Caco-2 (cell line): Measurements from ENCODE around the gene LENG8. TPM values are rescaled to one million over a fixed set of nuclear protein-coding genes. Genes with fewer than 3 reads are reported as not detected.

Experiments used
- BruUV-seq: library from RNA; stranded (reverse); fragments of 400-500 nt; replicated peaks from 2 replicates; lab custom pipeline; 2021; lab: Mats Ljungman, UMichigan
- CTCF ChIA-PET: fragments of 300-600 bp; sonication (Branson Sonifier 250); formaldehyde crosslinking; loops from one replicate; lab custom pipeline; 2022; ENCODE audit warnings: antibody characterized with exemption; lab: Charles Lee
- POLR2A ChIA-PET: fragments of 300-600 bp; sonication (Branson Sonifier 250); formaldehyde crosslinking; loops from one replicate; lab custom pipeline; 2022; ENCODE audit warnings: antibody characterized with exemption; lab: Charles Lee
- DNase-seq, 2 experiments: peaks; one replicate each; pipeline versions ENCODE4 v3.0.0 to v3.0.0-alpha.2; 2020 to 2022
- H3K27me3 ChIP-seq: replicated peaks from 2 replicates; pipeline ENCODE4 v1.6.0; 2011; ENCODE audit warnings: low read length; ENCODE audit not compliant: control insufficient read depth, insufficient read depth
- H3K36me3 ChIP-seq: 2 replicates; pipeline ENCODE4 v1.5.1; 2011; ENCODE audit warnings: low read length; ENCODE audit not compliant: control insufficient read depth, insufficient read depth
- H3K4me1 ChIP-seq: fragments of 250-450 bp; sonication (Bioruptor Pico); 2 replicates; pipeline ENCODE4 v1.5.1; 2020; ENCODE audit warnings: mild to moderate bottlenecking
- H3K4me3 ChIP-seq: 2 replicates; pipeline ENCODE4 v1.5.1; 2011; ENCODE audit warnings: low read depth, mild to moderate bottlenecking, control low read depth, low read length
- H3K9me3 ChIP-seq: fragments of 250-450 bp; sonication (Bioruptor Pico); 2 replicates; pipeline ENCODE4 v1.5.1; 2020; ENCODE audit warnings: mild to moderate bottlenecking, moderate library complexity
- H3K27ac Mint-ChIP-seq: one replicate; pipeline ENCODE4 v1.8.0; 2022; ENCODE audit warnings: mixed read lengths; ENCODE audit not compliant: unreplicated experiment
- H3K27me3 Mint-ChIP-seq: one replicate; pipeline ENCODE4 v1.8.0; 2022; ENCODE audit warnings: mixed read lengths; ENCODE audit not compliant: insufficient read depth, unreplicated experiment
- H3K36me3 Mint-ChIP-seq: one replicate; pipeline ENCODE4 v1.8.0; 2022; ENCODE audit warnings: mild to moderate bottlenecking, mixed read lengths; ENCODE audit not compliant: insufficient read depth, unreplicated experiment
- H3K4me1 Mint-ChIP-seq: one replicate; pipeline ENCODE4 v1.8.0; 2022; ENCODE audit warnings: low read depth, mixed read lengths; ENCODE audit not compliant: unreplicated experiment
- H3K4me3 Mint-ChIP-seq: one replicate; pipeline ENCODE4 v1.8.0; 2022; ENCODE audit warnings: mild to moderate bottlenecking, moderate library complexity, mixed read lengths; ENCODE audit not compliant: unreplicated experiment
- H3K9me3 Mint-ChIP-seq: one replicate; pipeline ENCODE4 v1.8.0; 2022; ENCODE audit warnings: mixed read lengths; ENCODE audit not compliant: unreplicated experiment
- intact Hi-C: fragments of 100-400 bp; cut with micrococcal nuclease; formaldehyde crosslinking; loops from one replicate; pipeline ENCODE4 v1.10.0; 2022; ENCODE audit not compliant: unreplicated experiment
- total RNA-seq: library from RNA; stranded (reverse); gene quantifications from 2 replicates; pipeline ENCODE4 v1.2.3, GENCODE V29; 2022
- TF ChIP-seq, protein P1 (sequence below), 2 experiments: fragments of 200-600 bp in 1 of 2; IDR thresholded peaks; 1 replicate in 1 of 2; 2 replicates in 1 of 2; pipeline versions ENCODE4 v1.5.1 to v1.8.0; 2011 to 2022; ENCODE audit warnings: antibody characterized with exemption in 1 of 2, control low read depth in 1 of 2, inconsistent platforms in 1 of 2, low read depth in 1 of 2, low read length in 1 of 2, mild to moderate bottlenecking in 1 of 2, moderate library complexity in 1 of 2; ENCODE audit not compliant: insufficient read depth in 1 of 2, severe bottlenecking in 1 of 2, unreplicated experiment in 1 of 2

The LENG8 gene
- total RNA-seq, 1 experiment from 2014 or later = 143 TPM

DNA sequence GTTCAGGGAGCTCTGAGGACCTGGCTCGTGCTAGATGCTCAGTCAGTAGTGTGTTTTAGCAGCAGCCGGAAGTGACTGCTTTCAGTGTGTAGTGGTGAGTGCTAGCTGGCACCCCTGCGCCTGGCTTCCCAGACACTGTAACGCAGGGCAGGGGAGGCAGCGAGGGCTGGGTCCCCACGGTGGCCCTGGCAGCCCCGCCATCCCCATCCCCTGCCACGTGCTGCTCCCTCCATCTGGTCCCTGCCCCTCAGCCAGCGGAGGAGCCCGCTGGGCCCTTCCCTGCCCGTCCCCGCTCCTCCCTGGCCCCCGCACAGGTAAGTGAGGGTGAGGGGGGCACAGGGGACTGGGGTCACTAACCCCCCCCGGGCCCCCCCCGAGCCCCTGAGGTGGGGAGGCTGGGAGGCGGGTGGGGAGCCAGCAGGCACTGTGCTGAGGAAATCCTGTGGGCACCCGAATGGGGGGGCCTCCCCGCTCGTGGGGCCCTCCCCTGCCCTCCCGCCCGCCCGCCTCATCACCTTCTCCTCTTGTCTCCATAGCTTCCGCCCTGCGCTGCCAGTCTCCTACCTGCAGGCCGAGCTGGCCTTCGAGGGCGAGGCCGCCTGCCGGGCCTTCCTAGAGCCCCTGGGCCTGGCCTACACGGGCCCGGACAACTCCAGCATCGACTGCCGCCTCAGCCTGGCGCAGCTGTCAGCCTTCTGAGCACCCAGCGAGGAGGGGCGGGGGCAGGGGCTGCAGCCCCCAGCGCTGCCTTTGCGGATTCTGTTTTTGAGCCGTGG, 11.4 kb downstream of the LENG8 start:
- Histone ChIP-seq H3K4me1 (peaks cover 8% of the 10 kb centered on the region), H3K4me3 (no peak overlapping the region), H3K9me3 (no peaks in the 10 kb centered on the region), H3K27me3 (no peaks in the 10 kb centered on the region), H3K36me3 (peaks cover 7% of the 10 kb centered on the region; the same call in 1 of the 2 replicates)
- ChIA-PET CTCF (no interaction called here), POLR2A (interaction anchor here (1.2 kb wide), 1 partner anchor 12 kb away, joined by 3 read pairs; no protein-coding TSS in a partner anchor)
- H3K27ac Mint-ChIP-seq = peak overlapping the region; percentile 67
- intact Hi-C loops = loop anchor here (5.0 kb wide), 2 partner anchors 268 to 1682 kb away; partner anchors contain the start of genes TSEN34 and ZNF444
- TF ChIP-seq, protein P1, sequence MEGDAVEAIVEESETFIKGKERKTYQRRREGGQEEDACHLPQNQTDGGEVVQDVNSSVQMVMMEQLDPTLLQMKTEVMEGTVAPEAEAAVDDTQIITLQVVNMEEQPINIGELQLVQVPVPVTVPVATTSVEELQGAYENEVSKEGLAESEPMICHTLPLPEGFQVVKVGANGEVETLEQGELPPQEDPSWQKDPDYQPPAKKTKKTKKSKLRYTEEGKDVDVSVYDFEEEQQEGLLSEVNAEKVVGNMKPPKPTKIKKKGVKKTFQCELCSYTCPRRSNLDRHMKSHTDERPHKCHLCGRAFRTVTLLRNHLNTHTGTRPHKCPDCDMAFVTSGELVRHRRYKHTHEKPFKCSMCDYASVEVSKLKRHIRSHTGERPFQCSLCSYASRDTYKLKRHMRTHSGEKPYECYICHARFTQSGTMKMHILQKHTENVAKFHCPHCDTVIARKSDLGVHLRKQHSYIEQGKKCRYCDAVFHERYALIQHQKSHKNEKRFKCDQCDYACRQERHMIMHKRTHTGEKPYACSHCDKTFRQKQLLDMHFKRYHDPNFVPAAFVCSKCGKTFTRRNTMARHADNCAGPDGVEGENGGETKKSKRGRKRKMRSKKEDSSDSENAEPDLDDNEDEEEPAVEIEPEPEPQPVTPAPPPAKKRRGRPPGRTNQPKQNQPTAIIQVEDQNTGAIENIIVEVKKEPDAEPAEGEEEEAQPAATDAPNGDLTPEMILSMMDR (IDR thresholded peaks at IDR 0.05; ENCODE audit: insufficient read depth in 1 of 2, low read depth in 1 of 2, low read length in 1 of 2, severe bottlenecking in 1 of 2, unreplicated experiment in 1 of 2) = no peak
- peaks cover 25% of the 10 kb centered on the region for H3K4me1 Mint-ChIP-seq
- H3K27me3 Mint-ChIP-seq = no peaks in the 10 kb centered on the region
- no peak for DNase-seq
- peak overlapping the region; percentile 92 for H3K4me3 Mint-ChIP-seq
- H3K9me3 Mint-ChIP-seq = no peaks in the 10 kb centered on the region
- H3K36me3 Mint-ChIP-seq = peaks cover 96% of the 10 kb centered on the region
- no TSS peak for BruUV-seq

DNA sequence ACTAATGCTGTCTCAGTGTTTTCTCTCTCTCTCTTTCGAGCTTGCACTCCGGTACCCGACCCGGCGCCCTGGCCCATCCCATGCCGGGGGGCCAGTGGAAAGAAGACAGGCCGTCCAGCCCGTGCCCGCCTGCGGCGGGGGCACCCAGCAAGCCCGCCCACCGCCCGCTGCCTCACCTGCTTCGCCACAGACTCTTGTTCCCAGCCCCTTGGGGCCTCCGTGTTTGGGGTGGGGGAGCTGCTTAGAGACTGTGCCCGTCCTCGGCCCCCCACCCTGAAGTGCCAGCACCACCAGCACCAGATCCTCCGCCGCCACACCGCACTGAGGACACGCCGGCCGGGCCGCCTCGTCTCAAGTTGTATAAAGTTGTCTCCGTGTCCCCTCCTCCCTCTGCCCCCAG, 12.2 kb downstream of the LENG8 start:
- Mint-ChIP-seq H3K27me3 (no peaks in the 10 kb centered on the region), H3K27ac (peak overlapping the region; percentile 67), H3K9me3 (no peaks in the 10 kb centered on the region), H3K4me1 (peaks cover 25% of the 10 kb centered on the region), H3K36me3 (peaks cover 93% of the 10 kb centered on the region), H3K4me3 (peak overlapping the region; percentile 92)
- Histone ChIP-seq H3K36me3 (peaks cover 7% of the 10 kb centered on the region; the same call in 1 of the 2 replicates), H3K9me3 (no peaks in the 10 kb centered on the region), H3K4me3 (no peak overlapping the region; the same call in 1 of the 2 replicates), H3K27me3 (no peaks in the 10 kb centered on the region), H3K4me1 (peaks cover 15% of the 10 kb centered on the region)
- BruUV-seq = no TSS peak
- ChIA-PET CTCF (no interaction called here), POLR2A (interaction anchor here (3.1 kb wide), 1 partner anchor 12 kb away, joined by 48 read pairs; the partner anchor contains the start of gene LENG8)
- intact Hi-C loops = loop anchor here (5.0 kb wide), 2 partner anchors 269 to 1681 kb away; partner anchors contain the start of genes TSEN34 and ZNF444
- DNase-seq = no peak
- TF ChIP-seq, protein P1 (IDR thresholded peaks at IDR 0.05; ENCODE audit: insufficient read depth in 1 of 2, low read depth in 1 of 2, low read length in 1 of 2, severe bottlenecking in 1 of 2, unreplicated experiment in 1 of 2) = no peak

DNA sequence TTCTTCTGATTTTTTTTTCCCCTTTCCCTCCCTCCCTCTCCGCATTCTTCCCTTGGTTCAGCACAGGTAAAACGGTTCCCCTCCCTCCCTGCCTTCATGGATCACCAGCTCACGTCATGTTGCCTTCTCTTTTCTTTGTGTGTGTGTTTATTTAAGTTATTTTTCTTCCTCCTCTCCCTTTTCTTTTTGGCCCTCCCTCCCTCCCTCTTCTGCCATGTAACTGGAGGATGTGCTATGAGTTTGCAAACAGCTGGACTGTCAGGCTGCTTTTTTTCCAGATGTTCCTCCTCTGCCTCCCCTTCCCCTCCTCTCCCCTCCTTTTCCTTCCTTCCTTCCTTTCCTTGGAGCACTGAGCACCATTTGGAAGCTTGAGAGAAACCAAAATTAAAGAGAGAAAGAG, 12.6 kb downstream of the LENG8 start:
- no peak overlapping the region; the same call in 1 of the 2 replicates for H3K4me3 ChIP-seq
- TF ChIP-seq, protein P1 (IDR thresholded peaks at IDR 0.05; ENCODE audit: insufficient read depth in 1 of 2, low read depth in 1 of 2, low read length in 1 of 2, severe bottlenecking in 1 of 2, unreplicated experiment in 1 of 2) = no peak
- no peaks in the 10 kb centered on the region for H3K27me3 Mint-ChIP-seq
- H3K9me3 Mint-ChIP-seq = no peaks in the 10 kb centered on the region
- CTCF ChIA-PET = no interaction called here
- intact Hi-C loops = loop anchor here (5.0 kb wide), 2 partner anchors 269 to 1681 kb away; partner anchors contain the start of genes TSEN34 and ZNF444
- POLR2A ChIA-PET = interaction anchor here (0.7 to 3.1 kb wide), 2 partner anchors 13 to 149 kb away, joined by 4 to 48 read pairs; partner anchors contain the start of gene LENG8
- H3K27ac Mint-ChIP-seq = peak overlapping the region; percentile 67
- peaks cover 25% of the 10 kb centered on the region for H3K4me1 Mint-ChIP-seq
- no peak for DNase-seq
- no TSS peak for BruUV-seq
- peak overlapping the region; percentile 92 for H3K4me3 Mint-ChIP-seq
- peaks cover 89% of the 10 kb centered on the region for H3K36me3 Mint-ChIP-seq
- peaks cover 15% of the 10 kb centered on the region for H3K4me1 ChIP-seq
- no peaks in the 10 kb centered on the region for H3K9me3 ChIP-seq
- H3K27me3 ChIP-seq = no peaks in the 10 kb centered on the region
- H3K36me3 ChIP-seq = peaks cover 7% of the 10 kb centered on the region; the same call in 1 of the 2 replicates
